CD4-positive, alpha-beta T cell (primary cell): ENCODE data around the gene PSAPL1. TPM values are rescaled to one million over a fixed set of nuclear protein-coding genes. Genes with fewer than 3 reads are reported as not detected.

ENCODE experiments used
- ATAC-seq: fragments of 200-7000 bp; cut with Tn5 transposase; one replicate; pipeline ENCODE4 v1.10.0; 2022; ENCODE audit warnings: mild to moderate bottlenecking; ENCODE audit not compliant: poor library complexity
- CTCF ChIA-PET: fragments of 350-600 bp; sonication (Branson Sonifier 250); formaldehyde crosslinking; loops from one replicate; lab custom pipeline; 2021; ENCODE audit warnings: antibody characterized with exemption, inconsistent platforms; lab: Charles Lee
- POLR2A ChIA-PET: fragments of 350-600 bp; sonication (Branson Sonifier 250); formaldehyde crosslinking; loops from one replicate; lab custom pipeline; 2021; ENCODE audit warnings: antibody characterized with exemption, inconsistent platforms; lab: Charles Lee
- DNase-seq, 14 experiments: peaks; one replicate each; pipeline ENCODE4 v3.0.0-alpha.2; 2013 to 2020; ENCODE audit warnings: mixed read lengths in 2 of 14
- H3K27ac ChIP-seq, 2 donors: one replicate each; pipeline versions ENCODE4 v1.5.1 to v1.7.0; 2013; ENCODE audit warnings: low read length in 2 of 2, low read depth in 1 of 2, mild to moderate bottlenecking in 1 of 2
- H3K27me3 ChIP-seq, 2 experiments: 1 replicate in 1 of 2; 2 replicates in 1 of 2; pipeline versions ENCODE4 v1.6.1 to v1.7.0; 2013; ENCODE audit warnings: low read length in 2 of 2, control low read depth in 1 of 2, mild to moderate bottlenecking in 1 of 2, moderate library complexity in 1 of 2; ENCODE audit not compliant: insufficient read depth in 2 of 2, control insufficient read depth in 1 of 2
- H3K36me3 ChIP-seq: one replicate; pipeline ENCODE4 v1.6.1; 2013; ENCODE audit warnings: low read length, control low read depth; ENCODE audit not compliant: insufficient read depth
- H3K4me1 ChIP-seq: one replicate; pipeline ENCODE4 v1.6.1; 2013; ENCODE audit warnings: low read length, control low read depth; ENCODE audit not compliant: insufficient read depth
- H3K4me3 ChIP-seq: one replicate; pipeline ENCODE4 v1.5.1; 2013; ENCODE audit warnings: mild to moderate bottlenecking, low read length, moderate library complexity
- H3K9me3 ChIP-seq, 2 experiments: 1 replicate in 1 of 2; 2 replicates in 1 of 2; pipeline versions ENCODE4 v1.6.1 to v1.7.0; 2013; ENCODE audit warnings: low read length in 2 of 2, mild to moderate bottlenecking in 2 of 2, control low read depth in 1 of 2, moderate library complexity in 1 of 2; ENCODE audit not compliant: control insufficient read depth in 1 of 2, insufficient read depth in 1 of 2
- H3K27ac Mint-ChIP-seq: one replicate; pipeline ENCODE4 v1.8.0; 2020; ENCODE audit warnings: mixed read lengths
- H3K27me3 Mint-ChIP-seq: one replicate; pipeline ENCODE4 v1.8.0; 2021; ENCODE audit warnings: mixed read lengths
- H3K36me3 Mint-ChIP-seq: one replicate; pipeline ENCODE4 v1.8.0; 2021; ENCODE audit warnings: low read depth, mixed read lengths
- H3K4me1 Mint-ChIP-seq: one replicate; pipeline ENCODE4 v1.8.0; 2021; ENCODE audit warnings: low read depth, mixed read lengths
- H3K4me3 Mint-ChIP-seq: one replicate; pipeline ENCODE4 v1.8.0; 2020; ENCODE audit warnings: mild to moderate bottlenecking, mixed read lengths
- H3K9me3 Mint-ChIP-seq: one replicate; pipeline ENCODE4 v1.8.0; 2020; ENCODE audit warnings: mixed read lengths
- CTCF ChIP-seq: fragments of 200-600 bp; IDR thresholded peaks from one replicate; pipeline ENCODE4 v1.8.0; 2022; ENCODE audit warnings: antibody characterized with exemption, mild to moderate bottlenecking
- intact Hi-C, 2 experiments: fragments of 100-400 bp; cut with DNase I in 1 of 2; cut with micrococcal nuclease in 1 of 2; formaldehyde crosslinking; loops; one replicate each; pipeline versions ENCODE4 v1.15.1 to v1.9.0; 2023 to 2025; cut with DNase I, micrococcal nuclease
- total RNA-seq, 174 experiments: library from RNA in 2 of 174; stranded (reverse) in 2 of 174; gene quantifications; one replicate each; pipeline ENCODE4 v1.2.3 and lab custom pipeline; 2021 to 2026

The PSAPL1 gene
- total RNA-seq, 2 experiments from 2014 or later: not detected

- no peaks in the 10 kb centered on the region for H3K9me3 Mint-ChIP-seq
- intact Hi-C loops: no loop called here
- CTCF ChIA-PET: no interaction called here
- H3K27ac ChIP-seq: no peak overlapping the region
- POLR2A ChIA-PET: no interaction called here
- no peaks in the 10 kb centered on the region for H3K36me3 ChIP-seq
- no peak for TF ChIP-seq CTCF
- no peaks in the 10 kb centered on the region for H3K36me3 Mint-ChIP-seq
- DNase-seq (no peak), ATAC-seq (no peak)
- H3K4me3 ChIP-seq: no peak overlapping the region
- peaks cover 0 to 6% of the 10 kb centered on the region in 2 experiments for H3K9me3 ChIP-seq
- no peaks in the 10 kb centered on the region for H3K4me1 Mint-ChIP-seq
- H3K4me3 Mint-ChIP-seq: no peak overlapping the region
- H3K27ac Mint-ChIP-seq: no peak overlapping the region
- peaks cover 0 to 3% of the 10 kb centered on the region in 2 experiments for H3K27me3 ChIP-seq
- H3K4me1 ChIP-seq: no peaks in the 10 kb centered on the region
- peaks cover 9% of the 10 kb centered on the region for H3K27me3 Mint-ChIP-seq
Observed at GRCh38 chr4:7463566-7464258, 29.0 kb upstream of the PSAPL1 start.

GRCh38 chr4:7462509-7462971 lies 27.8 kb upstream of the PSAPL1 start:
- no peak overlapping the region for H3K4me3 ChIP-seq

DNA sequence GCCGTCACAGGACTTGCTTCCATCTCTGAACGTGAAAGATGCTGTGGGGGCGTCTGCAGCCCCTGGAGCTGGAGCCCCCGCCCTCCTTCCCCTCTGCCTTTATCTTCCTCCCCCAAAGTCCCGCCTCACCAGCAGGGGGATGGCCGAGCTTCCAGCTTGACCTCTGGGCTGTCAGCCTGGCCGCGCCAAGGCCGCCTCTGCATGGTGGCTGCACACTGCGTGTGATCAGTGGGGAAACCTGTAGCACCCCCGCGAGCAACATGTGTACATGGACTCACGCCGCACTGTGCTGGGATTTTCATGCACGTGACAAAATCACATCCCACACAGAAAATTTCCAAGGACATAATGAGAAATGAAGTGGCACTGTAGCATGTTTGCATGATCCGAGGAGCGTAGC lies 26.5 kb upstream of the PSAPL1 start:
- no peak overlapping the region for H3K4me3 ChIP-seq
- ATAC-seq (no peak), DNase-seq (no peak)
- no peaks in the 10 kb centered on the region for H3K36me3 ChIP-seq
- H3K36me3 Mint-ChIP-seq: no peaks in the 10 kb centered on the region
- no peaks in the 10 kb centered on the region for H3K9me3 Mint-ChIP-seq
- ChIA-PET POLR2A (no interaction called here), CTCF (no interaction called here)
- no peak overlapping the region for H3K4me3 Mint-ChIP-seq
- TF ChIP-seq CTCF: no peak
- H3K9me3 ChIP-seq: peaks cover 0 to 10% of the 10 kb centered on the region in 2 experiments
- no peak overlapping the region for H3K27ac ChIP-seq
- intact Hi-C loops: no loop called here
- no peaks in the 10 kb centered on the region for H3K4me1 Mint-ChIP-seq
- no peaks in the 10 kb centered on the region for H3K4me1 ChIP-seq
- H3K27me3 Mint-ChIP-seq: peaks cover 9% of the 10 kb centered on the region
- no peak overlapping the region for H3K27ac Mint-ChIP-seq
- peaks cover 0 to 3% of the 10 kb centered on the region in 2 experiments for H3K27me3 ChIP-seq

More at GRCh38 chr4:7462509-7462971, 27.8 kb upstream of the PSAPL1 start:
- DNase-seq (no peak), ATAC-seq (no peak)
- ChIA-PET CTCF (no interaction called here), POLR2A (no interaction called here)
- Histone ChIP-seq H3K36me3 (no peaks in the 10 kb centered on the region), H3K9me3 (peaks cover 0 to 9% of the 10 kb centered on the region in 2 experiments), H3K27ac (no peak overlapping the region), H3K4me1 (no peaks in the 10 kb centered on the region), H3K27me3 (peaks cover 0 to 3% of the 10 kb centered on the region in 2 experiments)
- no peak for TF ChIP-seq CTCF
- Mint-ChIP-seq H3K4me3 (no peak overlapping the region), H3K27ac (no peak overlapping the region), H3K4me1 (no peaks in the 10 kb centered on the region), H3K9me3 (no peaks in the 10 kb centered on the region), H3K36me3 (no peaks in the 10 kb centered on the region), H3K27me3 (peaks cover 9% of the 10 kb centered on the region)
- intact Hi-C loops: no loop called here
